GM23338 (cell line): ENCODE measurements around the gene DLX4. TPM values are rescaled to one million over a fixed set of nuclear protein-coding genes. Genes with fewer than 3 reads are reported as not detected.
A peak's percentile ranks its signal among the peaks of the same experiment; 100 is the strongest.

Source experiments
- ATAC-seq: fragments of 200-7000 bp; cut with Tn5 transposase; 3 replicates; pipeline ENCODE4 v1.9.1; 2020
- DNase-seq: peaks from one replicate; pipeline ENCODE4 v3.0.0-alpha.2; 2015; ENCODE audit warnings: low spot score
- H2AFZ ChIP-seq: fragments of 200-600 bp; sonication (generic); 2 replicates; pipeline ENCODE4 v1.8.0; 2016; ENCODE audit warnings: antibody characterized with exemption, mild to moderate bottlenecking, moderate library complexity
- H3F3A ChIP-seq: fragments of 200-600 bp; sonication (generic); replicated peaks from 2 replicates; pipeline ENCODE4 v1.8.0; 2017; ENCODE audit warnings: antibody characterized with exemption, mixed run types, low read depth
- H3K27ac ChIP-seq: fragments of 200-600 bp; sonication (generic); 2 replicates; pipeline ENCODE4 v1.6.1; 2016; ENCODE audit warnings: low read depth
- H3K27me3 ChIP-seq: fragments of 200-600 bp; sonication (generic); 2 replicates; pipeline ENCODE4 v1.8.0; 2016; ENCODE audit warnings: mild to moderate bottlenecking, mixed run types, moderate library complexity; ENCODE audit not compliant: insufficient read depth
- H3K36me3 ChIP-seq: fragments of 200-600 bp; sonication (generic); 2 replicates; pipeline ENCODE4 v1.8.0; 2016; ENCODE audit warnings: mild to moderate bottlenecking; ENCODE audit not compliant: insufficient read depth
- H3K4me1 ChIP-seq: fragments of 200-600 bp; sonication (generic); 2 replicates; pipeline ENCODE4 v1.8.0; 2016; ENCODE audit warnings: mild to moderate bottlenecking, moderate library complexity; ENCODE audit not compliant: insufficient read depth
- H3K4me2 ChIP-seq: fragments of 200-600 bp; sonication (generic); 2 replicates; pipeline ENCODE4 v1.7.1; 2017; ENCODE audit warnings: mixed run types
- H3K4me3 ChIP-seq: fragments of 200-600 bp; sonication (generic); 2 replicates; pipeline ENCODE4 v1.6.1; 2016; ENCODE audit warnings: mixed run types
- H3K79me2 ChIP-seq: fragments of 200-600 bp; sonication (generic); replicated peaks from 2 replicates; pipeline ENCODE4 v1.8.0; 2017; ENCODE audit warnings: mild to moderate bottlenecking; ENCODE audit not compliant: insufficient read depth
- H3K9me2 ChIP-seq: fragments of 200-600 bp; sonication (generic); 2 replicates; pipeline ENCODE4 v1.8.0; 2017; ENCODE audit not compliant: insufficient read depth
- H4K20me1 ChIP-seq: fragments of 200-600 bp; sonication (generic); replicated peaks from 2 replicates; pipeline ENCODE4 v1.8.0; 2017; ENCODE audit warnings: mild to moderate bottlenecking; ENCODE audit not compliant: insufficient read depth
- H3K27ac Mint-ChIP-seq: 2 replicates; pipeline ENCODE4 v1.8.0; 2020; ENCODE audit warnings: inconsistent platforms, mild to moderate bottlenecking, moderate library complexity, mixed read lengths
- H3K27me3 Mint-ChIP-seq: 3 replicates; pipeline ENCODE4 v1.8.0; 2022; ENCODE audit warnings: low read depth, mild to moderate bottlenecking, moderate library complexity, mixed read lengths, inconsistent platforms; ENCODE audit not compliant: insufficient read depth, poor library complexity
- H3K36me3 Mint-ChIP-seq: 3 replicates; pipeline ENCODE4 v1.8.0; 2021; ENCODE audit warnings: low read depth, mild to moderate bottlenecking, inconsistent platforms, moderate library complexity, mixed read lengths
- H3K4me1 Mint-ChIP-seq: 3 replicates; pipeline ENCODE4 v1.8.0; 2020; ENCODE audit warnings: mild to moderate bottlenecking, inconsistent platforms, mixed read lengths
- H3K4me3 Mint-ChIP-seq: 3 replicates; pipeline ENCODE4 v1.8.0; 2021; ENCODE audit warnings: moderate library complexity, mild to moderate bottlenecking, inconsistent platforms, mixed read lengths
- H3K9me3 Mint-ChIP-seq: 3 replicates; pipeline ENCODE4 v1.8.0; 2020; ENCODE audit warnings: moderate library complexity, mild to moderate bottlenecking, inconsistent platforms, mixed read lengths
- CREB1 ChIP-seq: fragments of 250-450 bp; sonication (Bioruptor Pico); IDR thresholded peaks from 2 replicates; pipeline ENCODE4 v1.5.0; 2020; ENCODE audit warnings: low read depth, mild to moderate bottlenecking, moderate library complexity
- CTCF ChIP-seq, 2 experiments: fragments of 200-600 bp in 1 of 2; sonication (generic) in 1 of 2; conservative IDR thresholded peaks; 2 replicates each; pipeline versions ENCODE4 v1.5.1 to v1.6.1; 2016 to 2017; ENCODE audit warnings: antibody characterized with exemption in 2 of 2, low read depth in 2 of 2, mild to moderate bottlenecking in 2 of 2, moderate library complexity in 1 of 2
- ETS1 ChIP-seq: IDR thresholded peaks from 2 replicates; pipeline ENCODE4 v1.6.1; 2016; ENCODE audit warnings: antibody characterized with exemption
- EZH2 ChIP-seq: fragments of 200-600 bp; sonication (generic); IDR thresholded peaks from one replicate; pipeline ENCODE4 v1.8.0; 2017; ENCODE audit warnings: antibody characterized with exemption, mild to moderate bottlenecking, low read depth; ENCODE audit not compliant: unreplicated experiment
- NANOG ChIP-seq: IDR thresholded peaks from 2 replicates; pipeline ENCODE4 v1.6.1; 2016; ENCODE audit warnings: antibody characterized with exemption, borderline replicate concordance
- REST ChIP-seq: IDR thresholded peaks from one replicate; pipeline ENCODE4 v1.6.1; 2018; ENCODE audit warnings: antibody characterized with exemption; ENCODE audit not compliant: unreplicated experiment
- ZNF114 ChIP-seq: fragments of 250-450 bp; sonication (Bioruptor Pico); IDR thresholded peaks from 2 replicates; pipeline ENCODE4 v1.5.0; 2020; ENCODE audit warnings: mild to moderate bottlenecking, moderate library complexity
- ZNF331 ChIP-seq: fragments of 250-450 bp; sonication (Bioruptor Pico); IDR thresholded peaks from 2 replicates; pipeline ENCODE4 v1.5.0; 2020; ENCODE audit warnings: low read depth, mild to moderate bottlenecking, moderate library complexity
- polyA plus RNA-seq: library from polyadenylated mRNA; unstranded; fragments of >200 nt; fragmentation: Nextera tagmentation; extraction: Ambion mirVana; gene quantifications from 2 replicates; pipeline ENCODE4 v1.2.1, GENCODE V29; 2016
- total RNA-seq: library from RNA; depleted of rRNA; stranded (reverse); fragments of >200 nt; shearing (Covaris generic); gene quantifications from 2 replicates; pipeline ENCODE4 v1.2.3, GENCODE V29; 2014

DLX4 gene
- total and polyA plus RNA-seq, 2 experiments from 2014 or later, result 0.10 to 0.79 TPM

GRCh38 chr17:49962599-49963308 lies 6.2 kb upstream of the DLX4 start:
- ATAC-seq, result peak; percentile 11
- H3K27ac Mint-ChIP-seq, result no peak overlapping the region
- Histone ChIP-seq H3K27ac (no peak overlapping the region), H3K36me3 (no peaks in the 10 kb centered on the region), H3K4me2 (peak overlapping the region; percentile 79), H3K79me2 (no peaks in the 10 kb centered on the region), H3F3A (peaks cover 11% of the 10 kb centered on the region), H3K4me1 (peaks cover 37% of the 10 kb centered on the region), H3K9me2 (no peaks in the 10 kb centered on the region), H4K20me1 (peaks cover 25% of the 10 kb centered on the region), H3K4me3 (peak overlapping the region; percentile 53), H2AFZ (no peak overlapping the region), H3K27me3 (peaks cover 73% of the 10 kb centered on the region)
- H3K9me3 Mint-ChIP-seq, result no peaks in the 10 kb centered on the region; the same call in 1 of the 3 replicates
- peaks cover 37% of the 10 kb centered on the region for H3K4me1 Mint-ChIP-seq
- no peak for TF ChIP-seq NANOG
- TF ChIP-seq EZH2, result peak; percentile 48
- no peaks in the 10 kb centered on the region for H3K36me3 Mint-ChIP-seq
- DNase-seq, result peak; percentile 37
- peaks cover 77% of the 10 kb centered on the region for H3K27me3 Mint-ChIP-seq
- peak overlapping the region; percentile 65 for H3K4me3 Mint-ChIP-seq

GRCh38 chr17:49963309-49963625 lies 5.7 kb upstream of the DLX4 start:
- Mint-ChIP-seq H3K27me3 (peaks cover 82% of the 10 kb centered on the region), H3K36me3 (no peaks in the 10 kb centered on the region), H3K4me3 (peak overlapping the region; percentile 65), H3K27ac (no peak overlapping the region), H3K9me3 (no peaks in the 10 kb centered on the region; the same call in 1 of the 3 replicates), H3K4me1 (peaks cover 37% of the 10 kb centered on the region)
- Histone ChIP-seq H3K36me3 (no peaks in the 10 kb centered on the region), H3K79me2 (no peaks in the 10 kb centered on the region), H3K4me1 (peaks cover 42% of the 10 kb centered on the region), H3K9me2 (no peaks in the 10 kb centered on the region), H3K4me2 (peak overlapping the region; percentile 79), H3K27ac (no peak overlapping the region), H4K20me1 (peaks cover 26% of the 10 kb centered on the region), H2AFZ (peak overlapping the region; percentile 63; the same call in 1 of the 2 replicates), H3F3A (peaks cover 11% of the 10 kb centered on the region), H3K27me3 (peaks cover 78% of the 10 kb centered on the region), H3K4me3 (peak overlapping the region; percentile 53)
- ATAC-seq (peak; percentile 29), DNase-seq (peak; percentile 47)
- no peak for TF ChIP-seq ZNF331
- no peak for TF ChIP-seq CREB1
- no peak for TF ChIP-seq ZNF114 (CRISPR knock-in tag)
- TF ChIP-seq NANOG, result no peak
- no peak for TF ChIP-seq ETS1
- no peak for TF ChIP-seq CTCF (conservative IDR thresholded peaks at IDR 0.05; ENCODE audit: low read depth in 2 of 2)
- TF ChIP-seq REST, result no peak
- no peak for TF ChIP-seq EZH2
